GM19463 (cell line): ENCODE results near the gene CSF3.
"Not testable (repeated sequence)": the region's sequence is repeated elsewhere in the genome, so short reads cannot be mapped to it uniquely, and the experiment has no call there.

Source experiments
- ATAC-seq: cut with Tn5 transposase; IDR thresholded peaks from one replicate; pipeline ENCODE4 v1.9.1; 2021; ENCODE audit warnings: mild to moderate bottlenecking, moderate library complexity; ENCODE audit not compliant: unreplicated experiment

Gene CSF3

GRCh38 chr17:39996800-39997199 is 18.4 kb upstream of the CSF3 start:
- ATAC-seq = no peak

- ATAC-seq = no peak
These were observed 17.7 kb upstream of the CSF3 start for GRCh38 chr17:39997543-39997942.

GRCh38 chr17:39999067-39999466 is 16.2 kb upstream of the CSF3 start:
- no peak for ATAC-seq

GRCh38 chr17:40000161-40000560 is 15.1 kb upstream of the CSF3 start:
- ATAC-seq = no peak

GRCh38 chr17:40001335-40001734 is 13.9 kb upstream of the CSF3 start:
- ATAC-seq = not testable (repeated sequence)

GRCh38 chr17:40004072-40004471 is 11.2 kb upstream of the CSF3 start:
- no peak for ATAC-seq

- no peak for ATAC-seq
These were observed 10.5 kb upstream of the CSF3 start for GRCh38 chr17:40004712-40005111.

GRCh38 chr17:40005520-40005919 is 9.7 kb upstream of the CSF3 start:
- no peak for ATAC-seq

- not testable (repeated sequence) for ATAC-seq
These were observed 4.2 kb upstream of the CSF3 start for GRCh38 chr17:40010946-40011500.

GRCh38 chr17:40012017-40012647 is 3.1 kb upstream of the CSF3 start:
- ATAC-seq = not testable (repeated sequence)

GRCh38 chr17:40014375-40014980 is 762 bp upstream of the CSF3 start:
- ATAC-seq = no peak

- no peak for ATAC-seq
These were observed 1.1 kb downstream of the CSF3 start for GRCh38 chr17:40015998-40016985.

- no peak for ATAC-seq
These were observed 2.3 kb downstream of the CSF3 start for GRCh38 chr17:40017422-40018080.

GRCh38 chr17:40018211-40019121 is 3.2 kb downstream of the CSF3 start:
- ATAC-seq = no peak

- ATAC-seq = no peak
These were observed 4.1 kb downstream of the CSF3 start for GRCh38 chr17:40019140-40019991.

GRCh38 chr17:40020146-40020545 is 4.9 kb downstream of the CSF3 start:
- no peak for ATAC-seq

- ATAC-seq = no peak
These were observed 6.3 kb downstream of the CSF3 start for GRCh38 chr17:40021451-40021971.

GRCh38 chr17:40022497-40022896 is 7.3 kb downstream of the CSF3 start:
- ATAC-seq = no peak
